ENCODE results near the gene HBG2. TPM values are rescaled to one million over a fixed set of nuclear protein-coding genes. Genes with fewer than 3 reads are reported as not detected.

The HBG2 gene
- total and polyA plus RNA-seq, 2 donors (not counting 1 experiment from before 2014, with no cell fraction given): 2.6 TPM; not detected in 1

GRCh38 chr11:5225480-5225871 lies 29.1 kb downstream of the HBG2 start:
- H3K4me2 ChIP-seq (ENCODE audit: extremely low read depth, insufficient read depth, low read length): no peak overlapping the region
- no peaks in the 10 kb centered on the region for H4K20me1 ChIP-seq (ENCODE audit: control insufficient read depth, extremely low read depth, insufficient read depth, low read length)
- H3K9me3 ChIP-seq (ENCODE audit: control insufficient read depth, insufficient read depth, low read depth, low read length): no peaks in the 10 kb centered on the region
- H3K4me3 ChIP-seq (replicated peaks in 1 of 4; ENCODE audit: control extremely low read depth in 1 of 4, insufficient read depth in 1 of 4, low read depth in 3 of 4, low read length in 4 of 4): no peak overlapping the region
- TF ChIP-seq EZH2 (IDR thresholded peaks at IDR 0.05; ENCODE audit: low read length, missing control alignments): no peak
- TF ChIP-seq, protein P1, sequence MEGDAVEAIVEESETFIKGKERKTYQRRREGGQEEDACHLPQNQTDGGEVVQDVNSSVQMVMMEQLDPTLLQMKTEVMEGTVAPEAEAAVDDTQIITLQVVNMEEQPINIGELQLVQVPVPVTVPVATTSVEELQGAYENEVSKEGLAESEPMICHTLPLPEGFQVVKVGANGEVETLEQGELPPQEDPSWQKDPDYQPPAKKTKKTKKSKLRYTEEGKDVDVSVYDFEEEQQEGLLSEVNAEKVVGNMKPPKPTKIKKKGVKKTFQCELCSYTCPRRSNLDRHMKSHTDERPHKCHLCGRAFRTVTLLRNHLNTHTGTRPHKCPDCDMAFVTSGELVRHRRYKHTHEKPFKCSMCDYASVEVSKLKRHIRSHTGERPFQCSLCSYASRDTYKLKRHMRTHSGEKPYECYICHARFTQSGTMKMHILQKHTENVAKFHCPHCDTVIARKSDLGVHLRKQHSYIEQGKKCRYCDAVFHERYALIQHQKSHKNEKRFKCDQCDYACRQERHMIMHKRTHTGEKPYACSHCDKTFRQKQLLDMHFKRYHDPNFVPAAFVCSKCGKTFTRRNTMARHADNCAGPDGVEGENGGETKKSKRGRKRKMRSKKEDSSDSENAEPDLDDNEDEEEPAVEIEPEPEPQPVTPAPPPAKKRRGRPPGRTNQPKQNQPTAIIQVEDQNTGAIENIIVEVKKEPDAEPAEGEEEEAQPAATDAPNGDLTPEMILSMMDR (conservative IDR thresholded peaks at IDR 0.05 in 1 of 2, IDR thresholded peaks at IDR 0.05 in 1 of 2; ENCODE audit: low read depth in 1 of 2, low read length in 2 of 2): no peak
- H2AFZ ChIP-seq (ENCODE audit: low read length): no peak overlapping the region
- no peak overlapping the region for H3K9ac ChIP-seq (ENCODE audit: insufficient read depth, low read length)
- H3K27me3 ChIP-seq (ENCODE audit: control insufficient read depth, insufficient read depth, low read length): no peaks in the 10 kb centered on the region
- H3K27ac ChIP-seq (ENCODE audit: insufficient read depth, low read length): no peak overlapping the region
- no peaks in the 10 kb centered on the region for H3K36me3 ChIP-seq (ENCODE audit: control insufficient read depth, insufficient read depth, low read length)
- no peaks in the 10 kb centered on the region for H3K79me2 ChIP-seq (ENCODE audit: control insufficient read depth, insufficient read depth, low read length)
- no peaks in the 10 kb centered on the region for H3K4me1 ChIP-seq (ENCODE audit: control insufficient read depth, extremely low read depth, insufficient read depth, low read length)
- no peak for DNase-seq (ENCODE audit: low read depth in 2 of 2)

- no peak overlapping the region for H3K4me2 ChIP-seq (ENCODE audit: extremely low read depth, insufficient read depth, low read length)
- no peaks in the 10 kb centered on the region for H3K27me3 ChIP-seq (ENCODE audit: control insufficient read depth, insufficient read depth, low read length)
- H3K4me1 ChIP-seq (ENCODE audit: control insufficient read depth, extremely low read depth, insufficient read depth, low read length): no peaks in the 10 kb centered on the region
- no peaks in the 10 kb centered on the region for H3K9me3 ChIP-seq (ENCODE audit: control insufficient read depth, insufficient read depth, low read depth, low read length)
- DNase-seq (ENCODE audit: low read depth in 2 of 2): no peak
- no peaks in the 10 kb centered on the region for H3K36me3 ChIP-seq (ENCODE audit: control insufficient read depth, insufficient read depth, low read length)
- TF ChIP-seq, protein P1 (conservative IDR thresholded peaks at IDR 0.05 in 1 of 2, IDR thresholded peaks at IDR 0.05 in 1 of 2; ENCODE audit: low read depth in 1 of 2, low read length in 2 of 2): no peak
- no peak for TF ChIP-seq EZH2 (IDR thresholded peaks at IDR 0.05; ENCODE audit: low read length, missing control alignments)
- H4K20me1 ChIP-seq (ENCODE audit: control insufficient read depth, extremely low read depth, insufficient read depth, low read length): no peaks in the 10 kb centered on the region
- no peak overlapping the region for H3K4me3 ChIP-seq (replicated peaks in 1 of 4; ENCODE audit: control extremely low read depth in 1 of 4, insufficient read depth in 1 of 4, low read depth in 3 of 4, low read length in 4 of 4)
- H3K79me2 ChIP-seq (ENCODE audit: control insufficient read depth, insufficient read depth, low read length): no peaks in the 10 kb centered on the region
- H2AFZ ChIP-seq (ENCODE audit: low read length): peak overlapping the region; percentile 17
- no peak overlapping the region for H3K27ac ChIP-seq (ENCODE audit: insufficient read depth, low read length)
- H3K9ac ChIP-seq (ENCODE audit: insufficient read depth, low read length): no peak overlapping the region
These were observed 29.8 kb downstream of the HBG2 start for GRCh38 chr11:5224538-5225479.

DNA sequence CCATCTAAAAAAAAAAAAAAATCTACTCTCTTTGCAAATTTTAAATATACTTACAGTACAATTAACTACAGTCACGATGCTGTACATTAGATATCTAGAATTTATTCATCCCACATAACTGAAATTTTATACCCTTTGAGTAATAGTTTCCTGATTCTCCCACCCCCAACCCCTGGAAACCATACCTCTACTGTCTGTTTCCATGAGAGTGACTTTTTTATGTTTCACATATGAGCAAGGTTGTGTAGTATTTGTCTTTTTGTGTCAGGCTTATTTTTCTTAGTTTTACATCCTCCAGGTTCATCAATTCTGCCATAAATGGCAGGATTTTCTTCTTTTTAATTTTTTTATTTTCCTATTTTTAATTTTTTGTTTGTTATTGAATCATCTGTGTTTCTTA lies 30.9 kb downstream of the HBG2 start:
- Histone ChIP-seq H3K4me1 (ENCODE audit: control insufficient read depth, extremely low read depth, insufficient read depth, low read length) (no peaks in the 10 kb centered on the region), H3K9me3 (ENCODE audit: control insufficient read depth, insufficient read depth, low read depth, low read length) (no peaks in the 10 kb centered on the region), H3K27ac (ENCODE audit: insufficient read depth, low read length) (no peak overlapping the region), H3K27me3 (ENCODE audit: control insufficient read depth, insufficient read depth, low read length) (no peaks in the 10 kb centered on the region), H3K36me3 (ENCODE audit: control insufficient read depth, insufficient read depth, low read length) (no peaks in the 10 kb centered on the region), H4K20me1 (ENCODE audit: control insufficient read depth, extremely low read depth, insufficient read depth, low read length) (no peaks in the 10 kb centered on the region), H3K4me2 (ENCODE audit: extremely low read depth, insufficient read depth, low read length) (no peak overlapping the region), H3K79me2 (ENCODE audit: control insufficient read depth, insufficient read depth, low read length) (no peaks in the 10 kb centered on the region), H3K9ac (ENCODE audit: insufficient read depth, low read length) (no peak overlapping the region), H2AFZ (ENCODE audit: low read length) (no peak overlapping the region), H3K4me3 (replicated peaks in 1 of 4; ENCODE audit: control extremely low read depth in 1 of 4, insufficient read depth in 1 of 4, low read depth in 3 of 4, low read length in 4 of 4) (no peak overlapping the region)
- TF ChIP-seq, protein P1 (conservative IDR thresholded peaks at IDR 0.05 in 1 of 2, IDR thresholded peaks at IDR 0.05 in 1 of 2; ENCODE audit: low read depth in 1 of 2, low read length in 2 of 2): no peak
- no peak for TF ChIP-seq EZH2 (IDR thresholded peaks at IDR 0.05; ENCODE audit: low read length, missing control alignments)
- DNase-seq (ENCODE audit: low read depth in 2 of 2): no peak
